ENCODE data around the gene PPP2R5D. TPM values are rescaled to one million over a fixed set of nuclear protein-coding genes. Genes with fewer than 3 reads are reported as not detected.

Gene PPP2R5D
- total RNA-seq, 1 experiment from 2014 or later: 53.5 TPM

- no peak overlapping the region for H3K9ac ChIP-seq (ENCODE audit: extremely low read depth, insufficient read length, low read length)
- Mint-ChIP-seq H3K9me3 (no peaks in the 10 kb centered on the region), H3K27me3 (ENCODE audit: low read depth) (no peaks in the 10 kb centered on the region), H3K4me1 (no peaks in the 10 kb centered on the region), H3K4me3 (no peak overlapping the region), H3K36me3 (ENCODE audit: insufficient read depth in 1 of 3, low read depth in 3 of 3) (peaks cover 0 to 31% (median 17%) of the 10 kb centered on the region in 3 experiments; a peak in 6 of 7 replicates), H3K27ac (0 out of 7 replicates have a peak overlapping the region, but pooled peaks of 1 of the 3 experiments have one; percentile 61)
- no peak overlapping the region for H4K91ac ChIP-seq (ENCODE audit: insufficient read length, low read depth, low read length)
- no peak overlapping the region for H3K23ac ChIP-seq (ENCODE audit: insufficient read length, low read depth, low read length)
- H2BK5ac ChIP-seq (ENCODE audit: insufficient read length, low read length): no peak overlapping the region
- no peak overlapping the region for H3K4me2 ChIP-seq (ENCODE audit: insufficient read depth, insufficient read length, low read length)
- no peaks in the 10 kb centered on the region for H4K20me1 ChIP-seq (ENCODE audit: control insufficient read depth, insufficient read depth, insufficient read length)
- H2BK20ac ChIP-seq (ENCODE audit: low read depth, low read length, poor library complexity, severe bottlenecking): no peak overlapping the region
- no peak overlapping the region for H3K18ac ChIP-seq (ENCODE audit: insufficient read length, low read depth, low read length)
- no peak overlapping the region for H4K5ac ChIP-seq (ENCODE audit: insufficient read length, low read depth, low read length)
- no peak overlapping the region for H4K8ac ChIP-seq (replicated peaks; ENCODE audit: insufficient read length, low read depth, low read length)
- H3K79me2 ChIP-seq (ENCODE audit: insufficient read depth, low read length): no peaks in the 10 kb centered on the region
- H2BK120ac ChIP-seq (ENCODE audit: low read depth, low read length, poor library complexity, severe bottlenecking): no peak overlapping the region
- WGBS (ENCODE audit: extremely low coverage, insufficient read length, low lambda C conversion rate): no CpG with 5 or more reads among the region's 4 CpGs
- no peaks in the 10 kb centered on the region for H3K27me3 ChIP-seq (ENCODE audit: insufficient read depth, low read length)
- no peak overlapping the region for H3K56ac ChIP-seq (ENCODE audit: insufficient read length, low read depth, low read length)
- H3K27ac ChIP-seq (ENCODE audit: insufficient read length, low read depth, low read length): no peak overlapping the region
- H3K4me1 ChIP-seq (ENCODE audit: insufficient read depth, low read length): no peaks in the 10 kb centered on the region
- no peak overlapping the region for H3T11ph ChIP-seq (ENCODE audit: low read length)
- TF ChIP-seq CTCF (conservative IDR thresholded peaks at IDR 0.05): no peak
- H2AFZ ChIP-seq (ENCODE audit: low read length): no peak overlapping the region
- no peak overlapping the region for H2AK5ac ChIP-seq (ENCODE audit: insufficient read length, low read length)
- no peaks in the 10 kb centered on the region for H3K23me2 ChIP-seq (ENCODE audit: insufficient read length, low read depth, low read length, poor library complexity, severe bottlenecking)
- DNase-seq: no peak
- H3K14ac ChIP-seq (ENCODE audit: insufficient read depth, low read length): no peak overlapping the region
- H3K4ac ChIP-seq (ENCODE audit: low read depth, low read length): no peak overlapping the region
- H2BK15ac ChIP-seq (ENCODE audit: low read depth, low read length): no peak overlapping the region
- H3K9me3 ChIP-seq (ENCODE audit: control insufficient read depth, low read depth, low read length): no peaks in the 10 kb centered on the region
- no peak overlapping the region for H2BK12ac ChIP-seq (ENCODE audit: insufficient read length, low read depth, low read length)
- H3K79me1 ChIP-seq (ENCODE audit: insufficient read depth, low read depth, low read length, poor library complexity, severe bottlenecking): no peaks in the 10 kb centered on the region
These were observed 15.6 kb upstream of the PPP2R5D start for GRCh38 chr6:42968783-42969182.

Data from H9 (cell line).